ENCODE data around the gene SECISBP2.

GRCh38 chr9:89304834-89305188, 13.5 kb upstream of the SECISBP2 start:
- no peak for TF ChIP-seq CTCF (IDR thresholded peaks at IDR 0.05)
- TF ChIP-seq ZFX (IDR thresholded peaks at IDR 0.05; ENCODE audit: borderline replicate concordance) = no peak
